K562 (cell line): ENCODE results near the gene SERPIND1. TPM values are rescaled to one million over a fixed set of nuclear protein-coding genes. Genes with fewer than 3 reads are reported as not detected.

Experiments
- BHLHE40 ChIP-seq: IDR thresholded peaks from 2 replicates; pipeline ENCODE4 v1.6.1; 2011; ENCODE audit warnings: low read length, improper control_type of control experiment
- CBX3 ChIP-seq, 2 experiments: IDR thresholded peaks; 1 replicate in 1 of 2; 2 replicates in 1 of 2; pipeline ENCODE4 v1.6.1; 2012; ENCODE audit warnings: inconsistent platforms in 2 of 2, low read length in 2 of 2, borderline replicate concordance in 1 of 2, control low read depth in 1 of 2
- CTCF ChIP-seq, 3 experiments: IDR thresholded peaks in 2 of 3; conservative IDR thresholded peaks in 1 of 3; 2 replicates each; pipeline ENCODE4 v1.5.1; 2011 to 2012; ENCODE audit warnings: low read length in 3 of 3, mild to moderate bottlenecking in 3 of 3, control low read depth in 2 of 3, improper control_type of control experiment in 1 of 3, inconsistent platforms in 1 of 3, low read depth in 1 of 3, mixed read lengths in 1 of 3, moderate library complexity in 1 of 3; ENCODE audit not compliant: insufficient read depth in 2 of 3
- CXXC5 ChIP-seq: fragments of 250-450 bp; sonication (Bioruptor Pico); IDR thresholded peaks from 2 replicates; pipeline ENCODE4 v1.8.0; 2022; ENCODE audit warnings: inconsistent platforms, mild to moderate bottlenecking, moderate library complexity
- HMG20A ChIP-seq: fragments of 450-650 bp; formaldehyde crosslinking; conservative IDR thresholded peaks from 2 replicates; pipeline ENCODE4 v1.4.0; 2020; ENCODE audit warnings: mild to moderate bottlenecking, mixed read lengths
- ILF3 ChIP-seq: fragments of 450-650 bp; IDR thresholded peaks from 2 replicates; pipeline ENCODE4 v1.6.1; 2018; ENCODE audit warnings: antibody characterized with exemption, mild to moderate bottlenecking, moderate library complexity, borderline replicate concordance
- MLX ChIP-seq, 2 experiments: fragments of 450-650 bp in 1 of 2; sonication (generic) in 1 of 2; formaldehyde crosslinking; conservative IDR thresholded peaks; 2 replicates each; pipeline versions ENCODE4 v1.4.0 to v1.8.1; 2020 to 2022; ENCODE audit warnings: mild to moderate bottlenecking in 1 of 2, missing genetic modification reagents in 1 of 2
- MYC ChIP-seq, 2 experiments: fragments of 250-450 bp in 1 of 2; sonication (Bioruptor Pico) in 1 of 2; IDR thresholded peaks; 2 replicates each; pipeline versions ENCODE4 v1.5.1 to v1.6.1; 2012 to 2021; ENCODE audit warnings: low read depth in 2 of 2, borderline replicate concordance in 1 of 2, improper control_type of control experiment in 1 of 2, low read length in 1 of 2, mild to moderate bottlenecking in 1 of 2, moderate library complexity in 1 of 2
- RAD21 ChIP-seq, 2 experiments: fragments of 250-450 bp in 1 of 2; fragments of 450-650 bp in 1 of 2; sonication (Bioruptor Pico) in 1 of 2; formaldehyde crosslinking in 1 of 2; IDR thresholded peaks in 1 of 2; conservative IDR thresholded peaks in 1 of 2; 2 replicates each; pipeline versions ENCODE4 v1.4.0 to v1.8.0; 2020 to 2022; ENCODE audit warnings: mild to moderate bottlenecking in 2 of 2, moderate library complexity in 1 of 2
- SMAD1 ChIP-seq: fragments of 150-350 bp; IDR thresholded peaks from 2 replicates; pipeline ENCODE4 v1.6.1; 2014; ENCODE audit warnings: low read length, low read depth; ENCODE audit not compliant: partially characterized antibody
- TSC22D4 ChIP-seq: fragments of 450-650 bp; IDR thresholded peaks from 2 replicates; pipeline ENCODE4 v1.6.1; 2016; ENCODE audit warnings: missing genetic modification characterization, missing biosample characterization, control low read depth
- WHSC1 ChIP-seq: IDR thresholded peaks from one replicate; pipeline ENCODE4 v1.6.1; 2012; ENCODE audit warnings: low read length, control low read depth, inconsistent platforms
- ZFP91 ChIP-seq: sonication (generic); formaldehyde crosslinking; IDR thresholded peaks from 2 replicates; pipeline ENCODE4 v1.8.0; 2022; ENCODE audit warnings: mild to moderate bottlenecking, missing genetic modification reagents
- ZNF384 ChIP-seq: IDR thresholded peaks from 2 replicates; pipeline ENCODE4 v1.6.1; 2012; ENCODE audit warnings: low read depth, low read length, improper control_type of control experiment
- ZNF583 ChIP-seq: fragments of 250-450 bp; sonication (Bioruptor Pico); IDR thresholded peaks from 2 replicates; pipeline ENCODE4 v1.4.0; 2020
- ZNF609 ChIP-seq: sonication (generic); formaldehyde crosslinking; IDR thresholded peaks from 2 replicates; pipeline ENCODE4 v1.8.1; 2023; ENCODE audit warnings: missing genetic modification reagents, mild to moderate bottlenecking, borderline replicate concordance
- polyA plus RNA-seq, 8 experiments: library from polyadenylated mRNA; depleted of rRNA in 4 of 8; stranded (reverse) in 5 of 8; unstranded in 3 of 8; fragments of >200 nt; fragmentation: Nextera tagmentation in 2 of 8; fragmentation: Illumina TruSeq in 1 of 8; extraction: Ambion mirVana in 2 of 8; extraction: Trizol in 1 of 8; gene quantifications; 2 replicates each; pipeline versions ENCODE4 v1.2.1 to v1.2.3, GENCODE V29; 2011 to 2014; ENCODE audit warnings: inconsistent platforms in 1 of 8, missing spikeins in 1 of 8
- total RNA-seq, 7 experiments: library from RNA; depleted of rRNA in 6 of 7; stranded (reverse); fragments of >200 nt in 6 of 7; fragmentation: Illumina TruSeq in 2 of 7; extraction: Trizol in 2 of 7; gene quantifications; 2 replicates each; pipeline versions ENCODE4 v1.2.1 to v1.2.3, GENCODE V29; 2011 to 2021; ENCODE audit warnings: low replicate concordance in 1 of 7

The SERPIND1 gene
- total and polyA plus RNA-seq, 9 of the 15 experiments (the other 6 are each of a cell fraction or from before 2014, with no cell fraction given) = 0.04 to 0.11 (median 0.09) TPM; not detected in 6

- TF ChIP-seq MLX (CRISPR knock-in tag; conservative IDR thresholded peaks at IDR 0.05) = 0 out of 4 replicates have a peak, but pooled peaks of 1 of the 2 experiments have one; percentile 3
- peak; percentile 21; the same call in 1 of the 2 replicates for TF ChIP-seq MYC (IDR thresholded peaks at IDR 0.05; ENCODE audit: low read depth, low read length)
- TF ChIP-seq MYC (CRISPR knock-in tag; IDR thresholded peaks at IDR 0.05; ENCODE audit: borderline replicate concordance, low read depth) = no peak
- peak; percentile 61 for TF ChIP-seq WHSC1
- TF ChIP-seq CBX3 (IDR thresholded peaks at IDR 0.05; ENCODE audit: borderline replicate concordance in 1 of 2, low read length in 2 of 2) = no peak
- no peak for TF ChIP-seq SMAD1
- peak; percentile 34 for TF ChIP-seq ZNF609 (CRISPR knock-in tag)
- peak; percentile 56; the same call in 1 of the 2 replicates for TF ChIP-seq HMG20A (CRISPR knock-in tag)
- peak; percentile 55 for TF ChIP-seq BHLHE40
- TF ChIP-seq TSC22D4 (tag) = 0 out of 2 replicates have a peak, but pooled peaks have one; percentile 84
- TF ChIP-seq CXXC5 (CRISPR knock-in tag) = peak; percentile 38; the same call in 1 of the 2 replicates
- 0 out of 2 replicates have a peak, but pooled peaks have one; percentile 7 for TF ChIP-seq ZNF583 (CRISPR knock-in tag)
- peak; percentile 86 for TF ChIP-seq ZNF384
- TF ChIP-seq ZFP91 = 0 out of 2 replicates have a peak, but pooled peaks have one; percentile 51
- no peak for TF ChIP-seq ILF3
- TF ChIP-seq RAD21 (CRISPR knock-in tag; conservative IDR thresholded peaks at IDR 0.05 in 1 of 2, IDR thresholded peaks at IDR 0.05 in 1 of 2) = no peak
- 0 out of 6 replicates have a peak, but pooled peaks of 1 of the 3 experiments have one; percentile 0 for TF ChIP-seq CTCF (IDR thresholded peaks at IDR 0.05 in 2 of 3, conservative IDR thresholded peaks at IDR 0.05 in 1 of 3; ENCODE audit: insufficient read depth in 2 of 3, low read depth in 1 of 3, low read length in 3 of 3)
Observed at GRCh38 chr22:20776624-20777405, 2.9 kb downstream of the SERPIND1 start (continued).
